ENCODE measurements around the gene MRGPRG.

The MRGPRG gene

GRCh38 chr11:3194016-3194816, 24.4 kb downstream of the MRGPRG start:
- TF ChIP-seq EZH2 (IDR thresholded peaks at IDR 0.05) (no peak), POLR2AphosphoS5 (IDR thresholded peaks at IDR 0.05; ENCODE audit: borderline replicate concordance, low read depth, low read length) (no peak), FOXP2 (optimal IDR thresholded peaks at IDR 0.05; ENCODE audit: control extremely low read depth, extremely low read length, insufficient read depth) (no peak)
- Histone ChIP-seq H3K36me3 (ENCODE audit: insufficient read depth, low read length) (no peaks in the 10 kb centered on the region), H3K9ac (ENCODE audit: insufficient read length) (no peak overlapping the region), H3K4me3 (no peak overlapping the region), H3K9me3 (ENCODE audit: low read depth, low read length) (no peaks in the 10 kb centered on the region), H3K27ac (no peak overlapping the region)
- no peak for DNase-seq (ENCODE audit: low read depth, low spot score)

- no peak overlapping the region for H3K27ac ChIP-seq
- H3K36me3 ChIP-seq (ENCODE audit: insufficient read depth, low read length): no peaks in the 10 kb centered on the region
- no peak for DNase-seq (ENCODE audit: low read depth, low spot score)
- no peak overlapping the region for H3K9ac ChIP-seq (ENCODE audit: insufficient read length)
- H3K9me3 ChIP-seq (ENCODE audit: low read depth, low read length): no peaks in the 10 kb centered on the region
- TF ChIP-seq POLR2AphosphoS5 (IDR thresholded peaks at IDR 0.05; ENCODE audit: borderline replicate concordance, low read depth, low read length) (no peak), FOXP2 (optimal IDR thresholded peaks at IDR 0.05; ENCODE audit: control extremely low read depth, extremely low read length, insufficient read depth) (no peak), EZH2 (IDR thresholded peaks at IDR 0.05) (no peak)
- no peak overlapping the region for H3K4me3 ChIP-seq
Observed at GRCh38 chr11:3193373-3194015, 25.1 kb downstream of the MRGPRG start.

GRCh38 chr11:3192511-3193372, 25.9 kb downstream of the MRGPRG start:
- no peak for TF ChIP-seq POLR2AphosphoS5 (IDR thresholded peaks at IDR 0.05; ENCODE audit: borderline replicate concordance, low read depth, low read length)
- TF ChIP-seq FOXP2 (optimal IDR thresholded peaks at IDR 0.05; ENCODE audit: control extremely low read depth, extremely low read length, insufficient read depth): no peak
- TF ChIP-seq EZH2 (IDR thresholded peaks at IDR 0.05): no peak
- Histone ChIP-seq H3K27ac (no peak overlapping the region), H3K36me3 (ENCODE audit: insufficient read depth, low read length) (no peaks in the 10 kb centered on the region), H3K9ac (ENCODE audit: insufficient read length) (no peak overlapping the region), H3K4me3 (no peak overlapping the region), H3K9me3 (ENCODE audit: low read depth, low read length) (no peaks in the 10 kb centered on the region)
- no peak for DNase-seq (ENCODE audit: low read depth, low spot score)

GRCh38 chr11:3191586-3192324, 26.9 kb downstream of the MRGPRG start:
- no peaks in the 10 kb centered on the region for H3K36me3 ChIP-seq (ENCODE audit: insufficient read depth, low read length)
- H3K9ac ChIP-seq (ENCODE audit: insufficient read length): no peak overlapping the region
- TF ChIP-seq FOXP2 (optimal IDR thresholded peaks at IDR 0.05; ENCODE audit: control extremely low read depth, extremely low read length, insufficient read depth) (no peak), EZH2 (IDR thresholded peaks at IDR 0.05) (no peak), POLR2AphosphoS5 (IDR thresholded peaks at IDR 0.05; ENCODE audit: borderline replicate concordance, low read depth, low read length) (no peak)
- H3K4me3 ChIP-seq: no peak overlapping the region
- DNase-seq (ENCODE audit: low read depth, low spot score): no peak
- H3K9me3 ChIP-seq (ENCODE audit: low read depth, low read length): no peaks in the 10 kb centered on the region
- H3K27ac ChIP-seq: no peak overlapping the region

GRCh38 chr11:3190600-3190999, 28.0 kb downstream of the MRGPRG start:
- Histone ChIP-seq H3K27ac (no peak overlapping the region), H3K36me3 (ENCODE audit: insufficient read depth, low read length) (no peaks in the 10 kb centered on the region), H3K9me3 (ENCODE audit: low read depth, low read length) (no peaks in the 10 kb centered on the region), H3K4me3 (no peak overlapping the region), H3K9ac (ENCODE audit: insufficient read length) (no peak overlapping the region)
- DNase-seq (ENCODE audit: low read depth, low spot score): no peak
- TF ChIP-seq POLR2AphosphoS5 (IDR thresholded peaks at IDR 0.05; ENCODE audit: borderline replicate concordance, low read depth, low read length) (no peak), FOXP2 (optimal IDR thresholded peaks at IDR 0.05; ENCODE audit: control extremely low read depth, extremely low read length, insufficient read depth) (no peak), EZH2 (IDR thresholded peaks at IDR 0.05) (no peak)

- H3K9me3 ChIP-seq (ENCODE audit: low read depth, low read length): no peaks in the 10 kb centered on the region
- H3K27ac ChIP-seq: no peak overlapping the region
- no peak for DNase-seq (ENCODE audit: low read depth, low spot score)
- H3K4me3 ChIP-seq: no peak overlapping the region
- H3K36me3 ChIP-seq (ENCODE audit: insufficient read depth, low read length): no peaks in the 10 kb centered on the region
- no peak overlapping the region for H3K9ac ChIP-seq (ENCODE audit: insufficient read length)
- TF ChIP-seq POLR2AphosphoS5 (IDR thresholded peaks at IDR 0.05; ENCODE audit: borderline replicate concordance, low read depth, low read length) (no peak), EZH2 (IDR thresholded peaks at IDR 0.05) (no peak), FOXP2 (optimal IDR thresholded peaks at IDR 0.05; ENCODE audit: control extremely low read depth, extremely low read length, insufficient read depth) (no peak)
Observed at GRCh38 chr11:3189886-3190583, 28.6 kb downstream of the MRGPRG start.

GRCh38 chr11:3189196-3189843, 29.3 kb downstream of the MRGPRG start:
- no peaks in the 10 kb centered on the region for H3K36me3 ChIP-seq (ENCODE audit: insufficient read depth, low read length)
- H3K9ac ChIP-seq (ENCODE audit: insufficient read length): no peak overlapping the region
- no peaks in the 10 kb centered on the region for H3K9me3 ChIP-seq (ENCODE audit: low read depth, low read length)
- H3K27ac ChIP-seq: no peak overlapping the region
- TF ChIP-seq EZH2 (IDR thresholded peaks at IDR 0.05) (no peak), POLR2AphosphoS5 (IDR thresholded peaks at IDR 0.05; ENCODE audit: borderline replicate concordance, low read depth, low read length) (no peak), FOXP2 (optimal IDR thresholded peaks at IDR 0.05; ENCODE audit: control extremely low read depth, extremely low read length, insufficient read depth) (no peak)
- no peak overlapping the region for H3K4me3 ChIP-seq
- no peak for DNase-seq (ENCODE audit: low read depth, low spot score)

All from SK-N-MC (cell line).